Panc1 (cell line): ENCODE results near the gene KIAA0232.

Experiments used
- POLR2AphosphoS5 ChIP-seq: IDR thresholded peaks from 2 replicates; pipeline ENCODE4 v1.6.1; 2012; ENCODE audit warnings: mild to moderate bottlenecking, low read depth, low read length, moderate library complexity
- TCF7L2 ChIP-seq: IDR thresholded peaks from 2 replicates; pipeline ENCODE4 v1.6.1; 2011; ENCODE audit warnings: mild to moderate bottlenecking, low read depth, low read length, inconsistent platforms
- TF ChIP-seq, protein P1 (sequence below), 2 experiments: IDR thresholded peaks; 2 replicates each; pipeline ENCODE4 v1.6.1; 2011 to 2012; ENCODE audit warnings: low read depth in 2 of 2, control low read depth in 1 of 2, low read length in 1 of 2, mild to moderate bottlenecking in 1 of 2, moderate library complexity in 1 of 2; ENCODE audit not compliant: insufficient read depth in 1 of 2
- TF ChIP-seq, protein P2 (sequence below): fragments of 450-650 bp; IDR thresholded peaks from 2 replicates; pipeline ENCODE4 v1.5.1; 2017; ENCODE audit warnings: mild to moderate bottlenecking

GRCh38 chr4:6803246-6803645 is 20.7 kb downstream of the KIAA0232 start:
- TF ChIP-seq, protein P1, sequence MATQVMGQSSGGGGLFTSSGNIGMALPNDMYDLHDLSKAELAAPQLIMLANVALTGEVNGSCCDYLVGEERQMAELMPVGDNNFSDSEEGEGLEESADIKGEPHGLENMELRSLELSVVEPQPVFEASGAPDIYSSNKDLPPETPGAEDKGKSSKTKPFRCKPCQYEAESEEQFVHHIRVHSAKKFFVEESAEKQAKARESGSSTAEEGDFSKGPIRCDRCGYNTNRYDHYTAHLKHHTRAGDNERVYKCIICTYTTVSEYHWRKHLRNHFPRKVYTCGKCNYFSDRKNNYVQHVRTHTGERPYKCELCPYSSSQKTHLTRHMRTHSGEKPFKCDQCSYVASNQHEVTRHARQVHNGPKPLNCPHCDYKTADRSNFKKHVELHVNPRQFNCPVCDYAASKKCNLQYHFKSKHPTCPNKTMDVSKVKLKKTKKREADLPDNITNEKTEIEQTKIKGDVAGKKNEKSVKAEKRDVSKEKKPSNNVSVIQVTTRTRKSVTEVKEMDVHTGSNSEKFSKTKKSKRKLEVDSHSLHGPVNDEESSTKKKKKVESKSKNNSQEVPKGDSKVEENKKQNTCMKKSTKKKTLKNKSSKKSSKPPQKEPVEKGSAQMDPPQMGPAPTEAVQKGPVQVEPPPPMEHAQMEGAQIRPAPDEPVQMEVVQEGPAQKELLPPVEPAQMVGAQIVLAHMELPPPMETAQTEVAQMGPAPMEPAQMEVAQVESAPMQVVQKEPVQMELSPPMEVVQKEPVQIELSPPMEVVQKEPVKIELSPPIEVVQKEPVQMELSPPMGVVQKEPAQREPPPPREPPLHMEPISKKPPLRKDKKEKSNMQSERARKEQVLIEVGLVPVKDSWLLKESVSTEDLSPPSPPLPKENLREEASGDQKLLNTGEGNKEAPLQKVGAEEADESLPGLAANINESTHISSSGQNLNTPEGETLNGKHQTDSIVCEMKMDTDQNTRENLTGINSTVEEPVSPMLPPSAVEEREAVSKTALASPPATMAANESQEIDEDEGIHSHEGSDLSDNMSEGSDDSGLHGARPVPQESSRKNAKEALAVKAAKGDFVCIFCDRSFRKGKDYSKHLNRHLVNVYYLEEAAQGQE (IDR thresholded peaks at IDR 0.05; ENCODE audit: insufficient read depth in 1 of 2, low read depth in 2 of 2, low read length in 1 of 2), result no peak
- TF ChIP-seq, protein P2, sequence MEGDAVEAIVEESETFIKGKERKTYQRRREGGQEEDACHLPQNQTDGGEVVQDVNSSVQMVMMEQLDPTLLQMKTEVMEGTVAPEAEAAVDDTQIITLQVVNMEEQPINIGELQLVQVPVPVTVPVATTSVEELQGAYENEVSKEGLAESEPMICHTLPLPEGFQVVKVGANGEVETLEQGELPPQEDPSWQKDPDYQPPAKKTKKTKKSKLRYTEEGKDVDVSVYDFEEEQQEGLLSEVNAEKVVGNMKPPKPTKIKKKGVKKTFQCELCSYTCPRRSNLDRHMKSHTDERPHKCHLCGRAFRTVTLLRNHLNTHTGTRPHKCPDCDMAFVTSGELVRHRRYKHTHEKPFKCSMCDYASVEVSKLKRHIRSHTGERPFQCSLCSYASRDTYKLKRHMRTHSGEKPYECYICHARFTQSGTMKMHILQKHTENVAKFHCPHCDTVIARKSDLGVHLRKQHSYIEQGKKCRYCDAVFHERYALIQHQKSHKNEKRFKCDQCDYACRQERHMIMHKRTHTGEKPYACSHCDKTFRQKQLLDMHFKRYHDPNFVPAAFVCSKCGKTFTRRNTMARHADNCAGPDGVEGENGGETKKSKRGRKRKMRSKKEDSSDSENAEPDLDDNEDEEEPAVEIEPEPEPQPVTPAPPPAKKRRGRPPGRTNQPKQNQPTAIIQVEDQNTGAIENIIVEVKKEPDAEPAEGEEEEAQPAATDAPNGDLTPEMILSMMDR, result no peak
- TF ChIP-seq TCF7L2, result no peak
- TF ChIP-seq POLR2AphosphoS5, result no peak
